ENCODE results near the gene GLIPR2.
"Not testable (repeated sequence)": the region's sequence is repeated elsewhere in the genome, so short reads cannot be mapped to it uniquely, and the experiment has no call there.

The GLIPR2 gene, protein sequence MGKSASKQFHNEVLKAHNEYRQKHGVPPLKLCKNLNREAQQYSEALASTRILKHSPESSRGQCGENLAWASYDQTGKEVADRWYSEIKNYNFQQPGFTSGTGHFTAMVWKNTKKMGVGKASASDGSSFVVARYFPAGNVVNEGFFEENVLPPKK

GRCh38 chr9:36136272-36136893 lies at the start of gene GLIPR2:
GLIPR2 (plus strand) TSS chr9:36136733; CDS start chr9:36136779, 46 bp downstream.
- DNase-seq, result peak; percentile 54

- not testable (repeated sequence) for DNase-seq
Observed at GRCh38 chr9:36087054-36087453, 49.5 kb upstream of the GLIPR2 start.

DNA sequence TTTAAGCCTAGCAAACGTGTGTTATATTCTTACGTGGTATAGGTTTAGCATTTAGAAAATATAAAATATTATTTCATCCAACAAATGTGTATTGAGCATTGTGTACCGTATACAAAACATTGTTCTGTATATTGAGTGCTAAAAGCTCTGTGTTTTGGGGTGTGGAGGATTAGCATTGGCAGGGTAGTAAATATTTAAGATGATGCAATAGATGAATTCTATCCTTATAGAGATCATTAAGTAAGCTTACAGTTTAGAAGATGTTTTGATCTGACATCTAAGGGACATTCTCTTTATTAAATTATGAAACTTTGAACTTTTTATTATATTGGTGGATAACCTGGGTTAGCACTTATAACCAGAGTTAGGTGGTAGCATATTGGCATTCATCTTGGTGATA lies 48.5 kb upstream of the GLIPR2 start:
- no peak for DNase-seq

DNA sequence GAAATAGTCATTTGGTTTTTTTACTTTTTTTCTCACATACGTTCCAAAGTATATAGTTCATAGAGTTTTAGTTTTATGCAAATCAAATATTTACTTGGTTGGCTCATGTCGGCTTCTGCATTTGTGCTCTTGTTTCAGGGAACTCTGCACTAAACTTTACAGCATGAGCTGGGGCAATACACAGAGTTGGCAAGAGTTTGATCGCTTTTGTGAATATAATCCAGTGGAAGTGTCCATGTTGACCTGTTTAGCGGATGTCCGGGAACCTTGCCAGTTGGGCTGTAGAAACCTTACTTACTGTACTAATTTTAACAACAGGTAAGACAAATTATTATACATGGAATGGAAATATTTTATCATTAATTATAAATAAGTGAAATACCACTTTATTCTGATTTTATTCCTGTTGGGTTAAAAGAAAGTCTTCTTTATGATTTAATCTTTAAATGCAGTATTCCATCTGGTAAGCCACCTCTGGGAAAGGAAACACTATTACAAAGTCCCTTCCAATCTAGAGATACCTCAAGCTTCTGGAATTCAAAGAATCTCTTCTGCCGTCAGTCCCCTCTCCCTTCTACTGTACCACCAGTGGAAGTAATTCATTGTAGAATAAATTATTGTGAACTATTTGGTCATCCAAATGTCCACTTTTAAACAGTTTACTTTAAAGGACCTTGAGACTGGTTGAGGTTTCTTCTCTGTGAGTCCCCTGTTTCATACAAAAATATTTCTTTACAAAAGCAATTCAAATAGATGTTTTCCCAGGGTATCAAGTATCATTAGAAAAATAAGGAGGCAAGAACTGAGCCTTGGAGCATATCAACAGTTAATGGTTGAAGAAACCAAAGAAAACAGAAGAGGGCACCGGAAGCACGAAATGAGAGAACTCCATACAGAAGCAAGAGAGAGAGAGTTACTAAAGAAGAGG lies 45.2 kb upstream of the GLIPR2 start:
- DNase-seq, result no peak

- no peak for DNase-seq
Observed at GRCh38 chr9:36092014-36092413, 44.5 kb upstream of the GLIPR2 start.

DNA sequence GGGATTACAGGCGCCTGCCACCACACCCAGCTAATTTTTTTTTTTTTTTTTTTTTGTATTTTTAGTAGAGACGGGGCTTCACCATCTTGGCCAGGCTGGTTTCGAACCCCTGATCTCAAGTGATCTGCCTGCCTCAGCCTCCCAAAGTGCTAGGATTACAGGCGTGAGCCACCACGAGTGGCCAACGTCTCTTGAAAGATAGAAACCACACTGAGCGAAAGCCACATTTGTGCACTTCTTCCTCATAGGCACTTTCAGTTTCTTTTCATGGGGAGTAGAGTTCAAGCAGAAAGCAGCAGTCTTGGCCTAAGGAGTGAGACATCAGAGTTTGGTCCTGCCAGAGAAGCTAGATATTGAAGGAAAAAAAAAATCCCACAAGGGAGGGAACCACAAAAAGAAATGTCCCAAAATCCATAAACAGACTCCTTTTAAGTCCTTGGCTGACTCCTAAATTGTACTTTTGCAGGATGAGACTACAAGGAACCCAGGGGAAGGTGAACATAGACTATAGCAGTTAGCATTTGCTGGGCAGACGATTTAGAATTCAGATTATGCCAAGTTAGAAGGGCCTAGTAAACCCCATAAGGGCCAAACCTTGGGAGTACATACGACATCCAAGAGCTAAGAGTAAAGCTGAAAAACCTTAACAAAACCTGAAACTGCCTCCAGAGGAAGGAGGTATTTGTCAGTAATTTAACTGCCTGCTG lies 43.9 kb upstream of the GLIPR2 start:
- DNase-seq, result no peak

DNA sequence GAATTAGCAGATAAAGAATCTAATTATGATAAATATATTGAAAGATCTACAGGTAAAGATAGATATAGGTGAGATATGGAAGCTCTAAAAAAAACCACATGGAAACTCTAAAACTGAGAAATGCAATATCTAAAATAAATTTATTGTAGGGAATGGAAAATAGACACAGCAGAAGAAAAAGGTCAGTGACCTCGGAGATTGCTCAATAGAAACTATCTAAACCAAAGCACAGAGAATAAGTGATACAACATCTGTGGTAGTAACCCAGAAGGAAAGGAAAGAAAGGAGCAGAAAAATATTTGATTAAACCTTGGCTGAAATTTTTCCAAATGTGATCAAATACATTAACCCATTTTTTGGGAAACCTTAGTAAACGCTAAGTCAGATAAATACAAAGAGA lies 43.1 kb upstream of the GLIPR2 start:
- DNase-seq, result no peak

DNA sequence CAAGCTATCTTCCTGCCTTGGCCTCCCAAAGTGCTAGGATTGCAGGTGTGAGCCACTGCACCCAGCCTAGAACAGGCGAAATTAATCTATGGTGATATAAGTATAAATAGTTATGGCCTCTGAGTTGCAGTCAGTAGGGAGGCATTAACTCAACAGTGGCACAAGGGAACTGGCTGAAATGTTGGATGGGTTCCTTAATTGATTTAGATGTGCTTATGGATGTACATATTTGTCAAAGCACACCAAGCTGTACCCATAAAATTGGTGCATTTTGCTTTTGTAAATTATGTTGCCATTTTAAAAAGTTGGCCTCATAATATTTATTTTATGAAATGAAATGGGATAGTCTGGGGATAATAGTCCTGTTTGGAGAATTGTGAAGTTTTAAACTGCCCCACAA lies 36.8 kb upstream of the GLIPR2 start:
- no peak for DNase-seq

GRCh38 chr9:36100532-36100931 lies 36.0 kb upstream of the GLIPR2 start:
- DNase-seq, result no peak

GRCh38 chr9:36101916-36102741 lies 34.4 kb upstream of the GLIPR2 start:
- DNase-seq, result no peak

DNA sequence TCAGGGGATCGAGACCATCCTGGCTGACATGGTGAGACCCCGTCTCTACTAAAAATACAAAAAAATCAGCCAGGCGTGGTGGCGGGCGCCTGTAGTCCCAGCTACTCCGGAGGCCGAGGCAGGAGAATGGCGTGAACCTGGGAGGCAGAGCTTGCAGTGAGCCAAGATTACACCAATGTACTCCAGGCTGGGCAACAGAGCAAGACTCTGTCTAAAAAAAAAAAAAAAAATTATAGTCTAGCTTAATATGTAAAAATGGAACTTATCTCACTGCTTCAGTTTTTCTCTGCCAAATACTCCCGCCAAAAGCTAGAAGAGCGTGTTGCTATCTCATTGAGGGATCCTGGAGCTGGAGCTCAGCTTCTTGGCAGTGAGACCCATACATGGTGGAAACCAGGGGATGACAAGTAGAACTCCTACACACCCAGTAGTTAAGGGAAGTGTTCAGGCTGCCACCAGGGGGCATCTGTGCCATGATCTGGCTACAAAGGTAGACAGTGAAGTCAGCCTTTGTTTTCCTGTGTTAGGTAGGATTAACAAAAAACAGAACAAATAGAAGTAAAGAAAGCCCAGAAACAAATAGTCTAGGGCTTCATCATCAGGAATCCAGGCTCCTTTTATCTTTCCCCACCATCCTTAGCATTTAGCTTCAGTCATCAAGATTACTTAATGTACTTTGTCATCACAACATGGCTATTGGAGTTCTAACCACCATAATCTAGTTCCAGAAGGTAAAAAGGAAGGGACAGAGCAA lies 33.6 kb upstream of the GLIPR2 start:
- DNase-seq, result peak; percentile 53

- DNase-seq, result no peak
Observed at GRCh38 chr9:36109071-36109470, 27.5 kb upstream of the GLIPR2 start.

- DNase-seq, result no peak
Observed at GRCh38 chr9:36110434-36110833, 26.1 kb upstream of the GLIPR2 start.

GRCh38 chr9:36112516-36112915 lies 24.0 kb upstream of the GLIPR2 start:
- no peak for DNase-seq

GRCh38 chr9:36113999-36114398 lies 22.5 kb upstream of the GLIPR2 start:
- DNase-seq, result no peak

GRCh38 chr9:36116593-36116992 lies 19.9 kb upstream of the GLIPR2 start:
- no peak for DNase-seq

GRCh38 chr9:36118201-36118600 lies 18.3 kb upstream of the GLIPR2 start:
- no peak for DNase-seq

DNA sequence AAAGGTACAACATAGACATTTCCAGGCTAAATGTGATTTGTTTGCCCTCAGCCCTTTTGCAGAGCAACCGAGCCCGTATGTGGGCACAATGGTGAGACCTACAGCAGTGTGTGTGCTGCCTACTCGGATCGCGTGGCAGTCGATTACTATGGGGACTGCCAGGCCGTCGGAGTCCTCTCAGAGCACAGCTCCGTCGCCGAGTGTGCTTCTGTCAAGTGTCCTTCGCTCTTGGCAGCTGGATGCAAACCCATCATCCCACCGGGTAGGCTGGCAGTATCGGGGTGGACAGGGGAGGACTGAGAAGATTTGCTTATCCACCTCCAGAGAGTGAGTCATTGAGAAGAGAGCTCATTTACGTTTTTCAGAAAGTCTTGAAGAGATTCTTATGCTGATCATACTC lies 17.8 kb upstream of the GLIPR2 start:
- DNase-seq, result no peak

DNA sequence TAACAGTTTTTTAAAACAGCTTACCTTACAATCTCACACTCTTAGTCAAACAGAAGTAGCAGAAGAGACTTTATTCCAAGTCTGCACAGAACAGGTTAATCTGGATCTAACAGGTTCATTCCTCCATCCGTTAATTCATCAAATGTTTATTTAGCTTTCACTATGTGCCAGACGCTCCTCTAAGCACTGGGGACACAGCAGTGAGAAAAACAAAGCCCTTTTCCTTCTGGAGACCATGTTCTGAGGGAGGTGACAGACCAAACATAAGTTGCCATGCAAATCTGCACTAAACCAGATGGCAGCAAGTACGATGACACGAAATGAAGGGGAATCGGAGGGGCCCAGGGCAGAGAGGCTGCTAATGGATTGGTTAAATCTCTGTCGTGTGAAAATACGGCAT lies 17.1 kb upstream of the GLIPR2 start:
- DNase-seq, result no peak

- DNase-seq, result no peak
Observed at GRCh38 chr9:36120705-36121104, 15.8 kb upstream of the GLIPR2 start.

- no peak for DNase-seq
Observed at GRCh38 chr9:36121971-36122370, 14.6 kb upstream of the GLIPR2 start.

DNA sequence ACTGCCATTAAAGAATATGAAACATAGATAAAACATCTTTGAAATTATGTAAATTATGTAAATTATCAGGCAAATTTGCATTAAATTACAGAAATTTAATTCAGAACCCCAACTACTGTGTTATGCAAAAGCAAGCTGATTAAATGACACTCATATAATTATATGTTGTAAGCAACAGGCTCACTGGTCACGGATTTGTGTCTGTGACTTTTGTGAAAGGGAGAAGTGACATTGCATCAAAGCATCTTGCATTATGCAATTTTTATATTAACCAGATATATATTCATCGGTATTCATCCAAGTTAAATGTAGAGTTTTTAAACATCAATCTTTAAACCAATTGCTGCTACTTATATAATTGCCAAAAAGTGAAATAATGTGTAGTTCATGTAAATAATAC lies 13.0 kb upstream of the GLIPR2 start:
- no peak for DNase-seq

All from NCI-H1105 (cell line).